Peyer's patch (tissue), 4 donors: ENCODE data around the gene E2F8. TPM values are rescaled to one million over a fixed set of nuclear protein-coding genes. Genes with fewer than 3 reads are reported as not detected.

Experiments used
- DNase-seq, 3 donors: peaks; one replicate each; pipeline ENCODE4 v3.0.0-alpha.2; 2017 to 2019
- H3K27ac ChIP-seq, 4 donors: fragments of 200-600 bp; sonication (generic); one replicate each; pipeline ENCODE4 v1.5.1; 2016 to 2019
- H3K27me3 ChIP-seq, 2 donors: fragments of 200-600 bp; sonication (generic); one replicate each; pipeline ENCODE4 v1.5.1; 2019
- H3K36me3 ChIP-seq, 3 donors: fragments of 200-600 bp; sonication (generic); one replicate each; pipeline ENCODE4 v1.5.1; 2016 to 2019
- H3K4me1 ChIP-seq, 4 donors: fragments of 200-600 bp; sonication (generic); one replicate each; pipeline ENCODE4 v1.5.1; 2016 to 2019
- H3K4me3 ChIP-seq, 4 donors: fragments of 200-600 bp; sonication (generic); 1 replicate in 3 of 4; 2 replicates in 1 of 4; pipeline ENCODE4 v1.5.1; 2016 to 2019; ENCODE audit warnings: mild to moderate bottlenecking in 1 of 4
- H3K9me3 ChIP-seq, 4 donors: fragments of 200-600 bp; sonication (generic); one replicate each; pipeline ENCODE4 v1.5.1; 2016 to 2019; ENCODE audit warnings: mild to moderate bottlenecking in 1 of 4
- POLR2A ChIP-seq, 2 donors: fragments of 450-650 bp; IDR thresholded peaks; one replicate each; pipeline ENCODE4 v1.5.1; 2017; ENCODE audit warnings: antibody characterized with exemption in 2 of 2, mild to moderate bottlenecking in 2 of 2, moderate library complexity in 2 of 2
- total RNA-seq, 4 donors: library from RNA; depleted of rRNA; stranded (reverse); fragments of >200 nt; gene quantifications; one replicate each; pipeline ENCODE4 v1.1.0, GENCODE V29; 2016
- TF ChIP-seq, protein P1 (sequence below), 6 experiments: fragments of 450-650 bp in 4 of 6; fragments of 200-600 bp in 2 of 6; sonication (generic) in 1 of 6; IDR thresholded peaks; one replicate each; pipeline ENCODE4 v1.5.1; 2017 to 2019; ENCODE audit warnings: antibody characterized with exemption in 6 of 6, mild to moderate bottlenecking in 3 of 6, moderate library complexity in 1 of 6

Gene E2F8
- total RNA-seq, result 10 to 100 TPM in 1 of 4 donors, 1 to 10 TPM in 3; 1.5 to 14.9 (median 6.0) TPM

- Histone ChIP-seq H3K4me3 (peak within 1 kb of the TSS; percentile 59 to 89 (median 76)), H3K27ac (no peak within 1 kb of the TSS), H3K9me3 (no peaks in the 10 kb centered on the region), H3K27me3 (peaks cover 0 to 9% of the 10 kb centered on the region in 2 donors), H3K4me1 (peaks cover 0 to 18% (median 14%) of the 10 kb centered on the region in 4 donors), H3K36me3 (no peaks in the 10 kb centered on the region)
- no peak for TF ChIP-seq POLR2A (IDR thresholded peaks at IDR 0.05)
- peak; percentile 78 to 95 (median 94) for DNase-seq
These were observed at the start of gene E2F8 for GRCh38 chr11:19240420-19241259. E2F8 (minus strand) TSS chr11:19240945; CDS start chr11:19240121, 824 bp downstream.

GRCh38 chr11:19290356-19290755 lies 49.6 kb upstream of the E2F8 start:
- H3K27ac ChIP-seq, result no peak overlapping the region
- TF ChIP-seq POLR2A (IDR thresholded peaks at IDR 0.05), result no peak
- TF ChIP-seq, protein P1, sequence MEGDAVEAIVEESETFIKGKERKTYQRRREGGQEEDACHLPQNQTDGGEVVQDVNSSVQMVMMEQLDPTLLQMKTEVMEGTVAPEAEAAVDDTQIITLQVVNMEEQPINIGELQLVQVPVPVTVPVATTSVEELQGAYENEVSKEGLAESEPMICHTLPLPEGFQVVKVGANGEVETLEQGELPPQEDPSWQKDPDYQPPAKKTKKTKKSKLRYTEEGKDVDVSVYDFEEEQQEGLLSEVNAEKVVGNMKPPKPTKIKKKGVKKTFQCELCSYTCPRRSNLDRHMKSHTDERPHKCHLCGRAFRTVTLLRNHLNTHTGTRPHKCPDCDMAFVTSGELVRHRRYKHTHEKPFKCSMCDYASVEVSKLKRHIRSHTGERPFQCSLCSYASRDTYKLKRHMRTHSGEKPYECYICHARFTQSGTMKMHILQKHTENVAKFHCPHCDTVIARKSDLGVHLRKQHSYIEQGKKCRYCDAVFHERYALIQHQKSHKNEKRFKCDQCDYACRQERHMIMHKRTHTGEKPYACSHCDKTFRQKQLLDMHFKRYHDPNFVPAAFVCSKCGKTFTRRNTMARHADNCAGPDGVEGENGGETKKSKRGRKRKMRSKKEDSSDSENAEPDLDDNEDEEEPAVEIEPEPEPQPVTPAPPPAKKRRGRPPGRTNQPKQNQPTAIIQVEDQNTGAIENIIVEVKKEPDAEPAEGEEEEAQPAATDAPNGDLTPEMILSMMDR (IDR thresholded peaks at IDR 0.05), result no peak
- no peaks in the 10 kb centered on the region for H3K4me1 ChIP-seq
- no peak for DNase-seq
- H3K4me3 ChIP-seq, result no peak overlapping the region
- H3K27me3 ChIP-seq, result no peaks in the 10 kb centered on the region
- H3K36me3 ChIP-seq, result no peaks in the 10 kb centered on the region
- H3K9me3 ChIP-seq, result no peaks in the 10 kb centered on the region

DNA sequence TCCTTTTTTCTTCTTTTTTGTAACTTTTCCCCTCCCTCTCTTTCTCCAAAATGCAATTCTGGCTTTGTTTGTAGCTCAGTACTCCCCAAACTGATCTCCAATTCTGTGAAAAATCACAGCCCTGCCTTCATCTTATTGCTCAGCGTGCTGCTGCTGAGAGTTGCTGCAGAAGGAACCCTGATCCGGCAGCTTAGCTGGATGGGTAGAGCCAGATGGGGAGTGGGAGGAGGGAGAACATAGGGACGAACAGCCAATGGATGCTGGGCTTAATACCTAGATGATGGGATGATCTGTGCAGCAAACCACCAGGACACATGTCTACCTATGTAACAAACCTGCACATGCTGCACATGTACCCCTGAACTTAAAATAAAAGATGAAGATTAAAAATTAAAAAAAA lies 47.5 kb upstream of the E2F8 start:
- H3K36me3 ChIP-seq, result no peaks in the 10 kb centered on the region
- no peak for DNase-seq
- no peaks in the 10 kb centered on the region for H3K27me3 ChIP-seq
- no peaks in the 10 kb centered on the region for H3K4me1 ChIP-seq
- H3K9me3 ChIP-seq, result no peaks in the 10 kb centered on the region
- no peak overlapping the region for H3K27ac ChIP-seq
- TF ChIP-seq, protein P1 (IDR thresholded peaks at IDR 0.05), result no peak
- no peak for TF ChIP-seq POLR2A (IDR thresholded peaks at IDR 0.05)
- H3K4me3 ChIP-seq, result no peak overlapping the region

- H3K4me3 ChIP-seq, result no peak overlapping the region
- DNase-seq, result no peak
- no peak for TF ChIP-seq POLR2A (IDR thresholded peaks at IDR 0.05)
- TF ChIP-seq, protein P1 (IDR thresholded peaks at IDR 0.05), result no peak
- no peaks in the 10 kb centered on the region for H3K27me3 ChIP-seq
- H3K9me3 ChIP-seq, result no peaks in the 10 kb centered on the region
- H3K36me3 ChIP-seq, result no peaks in the 10 kb centered on the region
- no peaks in the 10 kb centered on the region for H3K4me1 ChIP-seq
- no peak overlapping the region for H3K27ac ChIP-seq
These were observed 45.7 kb upstream of the E2F8 start for GRCh38 chr11:19286411-19286810.

- no peaks in the 10 kb centered on the region for H3K36me3 ChIP-seq
- no peaks in the 10 kb centered on the region for H3K27me3 ChIP-seq
- H3K4me1 ChIP-seq, result no peaks in the 10 kb centered on the region
- no peak overlapping the region for H3K27ac ChIP-seq
- no peak overlapping the region for H3K4me3 ChIP-seq
- no peak for TF ChIP-seq POLR2A (IDR thresholded peaks at IDR 0.05)
- TF ChIP-seq, protein P1 (IDR thresholded peaks at IDR 0.05), result no peak
- no peaks in the 10 kb centered on the region for H3K9me3 ChIP-seq
- DNase-seq, result no peak
These were observed 44.1 kb upstream of the E2F8 start for GRCh38 chr11:19284881-19285280.

DNA sequence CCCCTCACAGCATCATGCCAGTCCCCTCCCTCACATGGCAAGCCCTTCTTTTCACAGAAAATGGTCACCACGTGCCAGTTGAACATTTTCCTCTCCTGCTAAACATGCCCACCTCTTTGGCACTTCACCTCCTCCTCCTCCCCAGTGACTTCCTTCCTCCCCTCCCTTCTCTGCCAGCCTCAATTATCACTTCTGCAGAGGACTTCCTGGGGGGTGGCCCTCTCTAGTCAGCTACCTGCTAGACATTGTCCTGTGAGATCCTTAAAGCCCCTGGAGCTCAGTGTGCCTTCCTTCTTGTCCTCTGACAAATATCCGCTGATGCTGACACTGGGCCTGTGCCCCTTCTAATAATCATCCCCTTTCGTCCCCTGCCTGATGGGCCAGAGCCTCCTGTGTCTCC lies 43.2 kb upstream of the E2F8 start:
- Histone ChIP-seq H3K9me3 (no peaks in the 10 kb centered on the region), H3K4me1 (no peaks in the 10 kb centered on the region), H3K4me3 (no peak overlapping the region), H3K36me3 (no peaks in the 10 kb centered on the region), H3K27ac (no peak overlapping the region), H3K27me3 (no peaks in the 10 kb centered on the region)
- no peak for TF ChIP-seq POLR2A (IDR thresholded peaks at IDR 0.05)
- TF ChIP-seq, protein P1 (IDR thresholded peaks at IDR 0.05), result no peak
- DNase-seq, result no peak
